ENCODE results near the gene TUBB3. TPM values are rescaled to one million over a fixed set of nuclear protein-coding genes. Genes with fewer than 3 reads are reported as not detected.

Gene TUBB3
- total RNA-seq, 1 experiment from 2014 or later: 456 TPM

DNA sequence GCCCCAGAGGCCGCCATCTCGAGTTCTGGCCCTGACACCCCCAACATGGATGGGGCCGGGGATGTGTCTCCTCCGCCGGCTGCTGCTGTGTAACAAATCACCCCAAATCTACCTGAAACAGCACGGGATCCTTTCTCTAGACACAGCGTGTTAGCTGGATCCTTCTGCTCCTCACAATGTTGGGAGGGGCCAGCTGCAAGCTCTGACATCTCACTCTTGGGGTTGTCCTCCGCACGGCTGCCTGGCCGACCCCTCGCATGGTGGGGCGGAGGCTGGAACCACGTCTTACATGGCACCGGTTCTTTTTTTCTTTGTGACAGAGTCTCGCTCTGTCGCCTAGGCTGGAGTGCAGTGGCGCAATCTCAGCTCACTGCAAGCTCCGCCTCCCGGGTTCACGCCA lies 13.8 kb downstream of the TUBB3 start:
- DNase-seq (ENCODE audit: low read depth): no peak

DNA sequence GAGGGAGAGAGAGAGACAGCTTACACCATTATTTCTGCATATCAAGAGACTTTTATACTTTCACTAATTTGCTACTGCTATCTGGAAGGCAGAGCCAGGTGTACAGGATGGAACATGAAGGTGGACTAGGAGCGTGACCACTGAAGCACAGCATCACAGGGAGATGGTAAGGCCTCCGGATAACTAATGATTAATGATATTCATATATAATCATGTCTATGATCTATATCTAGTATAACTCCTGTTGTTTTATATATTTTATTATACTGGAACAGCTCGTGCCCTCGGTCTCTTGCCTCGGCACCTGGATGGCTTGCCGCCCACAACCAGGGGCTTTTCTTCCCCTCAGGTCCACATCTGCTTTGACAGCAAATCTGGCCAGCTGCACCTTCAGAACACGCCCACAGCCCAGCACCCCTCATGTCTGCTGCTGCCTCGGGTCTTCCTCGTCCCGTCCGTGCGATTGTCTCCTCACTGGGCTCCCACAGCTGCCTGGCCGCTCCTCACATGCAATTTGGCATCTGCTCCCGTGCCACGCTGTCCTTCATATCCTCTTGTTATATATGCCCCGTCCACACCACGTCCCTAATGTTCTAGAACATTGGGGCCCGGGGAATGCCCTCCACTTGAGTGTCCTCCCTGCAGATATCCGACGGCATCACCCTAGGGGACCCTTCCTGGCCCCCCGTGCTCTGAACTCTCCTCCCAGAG lies 15.2 kb downstream of the TUBB3 start:
- no peak for DNase-seq (ENCODE audit: low read depth)

DNA sequence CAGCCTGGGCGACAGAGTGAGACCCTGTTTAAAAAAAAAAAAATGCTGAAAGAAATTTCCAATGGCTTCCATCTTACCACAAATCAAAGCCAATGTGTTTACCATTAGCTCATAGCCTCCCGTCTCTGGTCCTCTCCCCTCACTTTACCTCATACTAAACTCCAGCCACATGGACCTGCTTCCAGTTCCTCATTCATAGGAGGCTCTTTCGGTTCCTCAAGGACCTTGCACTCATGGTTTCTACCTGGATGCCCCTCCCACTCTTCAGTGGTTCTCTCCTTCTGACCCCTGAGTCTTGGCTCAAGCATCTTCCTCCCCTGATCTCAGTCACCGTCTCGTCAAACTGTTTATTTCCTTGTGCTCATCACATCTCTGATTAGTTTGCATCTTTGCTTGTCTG lies 21.6 kb downstream of the TUBB3 start:
- DNase-seq (ENCODE audit: low read depth): no peak

DNA sequence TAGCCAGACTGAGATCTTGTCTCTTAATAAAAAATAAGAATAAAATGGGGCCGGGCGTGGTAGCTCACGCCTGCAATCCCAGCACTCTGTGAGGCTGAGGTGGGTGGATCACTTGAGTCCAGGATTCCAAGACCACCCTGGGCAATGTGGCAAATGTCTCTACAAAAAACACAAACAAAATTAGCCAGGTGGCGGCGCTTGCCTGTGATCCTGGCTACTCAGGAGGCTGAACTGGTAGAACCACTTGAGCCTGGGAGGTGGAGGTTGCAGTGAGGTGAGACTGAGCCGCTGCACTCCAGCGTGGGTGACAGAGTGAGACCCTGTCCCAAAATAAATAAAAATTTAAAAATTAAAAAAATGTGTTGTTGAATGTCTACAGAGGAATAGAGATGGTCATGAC lies 22.5 kb downstream of the TUBB3 start:
- no peak for DNase-seq (ENCODE audit: low read depth)

DNA sequence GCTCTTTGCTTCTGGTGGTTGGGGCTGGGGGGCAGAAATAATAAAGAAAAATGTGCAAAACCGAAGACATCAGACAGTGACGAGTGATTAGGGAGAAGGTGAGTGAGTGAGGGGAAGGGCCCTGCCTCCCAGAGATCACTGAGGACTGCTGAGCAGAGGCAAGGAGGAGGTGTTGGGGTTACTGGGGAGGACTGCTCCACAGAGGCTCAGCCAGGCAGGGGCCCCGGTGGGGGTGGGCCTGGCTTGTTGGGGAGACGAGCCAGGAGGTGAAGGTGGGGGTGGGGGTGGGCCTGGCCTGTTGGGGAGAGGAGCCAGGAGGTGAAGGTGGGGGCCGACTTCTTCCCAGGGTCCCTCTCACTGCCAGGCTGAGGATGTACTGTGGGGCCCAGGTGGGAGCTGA lies 23.4 kb downstream of the TUBB3 start:
- DNase-seq (ENCODE audit: low read depth): no peak

DNA sequence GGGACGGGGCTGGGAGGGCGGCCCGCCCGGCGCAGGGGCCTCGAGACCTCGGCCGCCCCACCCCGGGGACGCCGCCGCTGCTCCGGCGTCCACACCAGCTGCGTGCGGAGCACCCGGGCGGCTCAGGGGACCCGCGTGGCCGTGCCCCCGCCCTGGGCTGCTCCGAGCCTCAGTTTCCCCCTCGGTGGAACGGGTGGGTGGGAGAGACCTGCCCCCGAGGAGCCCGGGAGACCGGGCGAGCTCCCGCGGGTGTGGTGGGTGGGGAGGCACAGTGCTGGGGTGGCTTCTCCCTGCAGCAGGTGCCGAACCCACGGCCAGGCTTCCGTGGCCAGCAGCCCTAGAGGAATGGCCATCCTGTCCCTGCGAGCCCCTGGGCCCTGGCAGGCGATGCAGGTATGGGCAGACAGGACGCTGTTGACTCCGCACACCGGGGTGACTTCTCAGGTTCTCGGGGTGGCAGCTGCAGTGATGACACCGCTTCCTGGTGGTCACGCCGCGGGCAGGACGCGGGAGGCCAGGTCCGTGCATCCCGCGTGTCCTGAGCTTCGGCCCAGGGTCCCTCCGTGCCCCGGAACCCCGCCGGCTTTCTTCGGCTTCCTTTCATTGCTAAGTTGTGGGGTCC lies 26.1 kb downstream of the TUBB3 start:
- no peak for DNase-seq (ENCODE audit: low read depth)

DNA sequence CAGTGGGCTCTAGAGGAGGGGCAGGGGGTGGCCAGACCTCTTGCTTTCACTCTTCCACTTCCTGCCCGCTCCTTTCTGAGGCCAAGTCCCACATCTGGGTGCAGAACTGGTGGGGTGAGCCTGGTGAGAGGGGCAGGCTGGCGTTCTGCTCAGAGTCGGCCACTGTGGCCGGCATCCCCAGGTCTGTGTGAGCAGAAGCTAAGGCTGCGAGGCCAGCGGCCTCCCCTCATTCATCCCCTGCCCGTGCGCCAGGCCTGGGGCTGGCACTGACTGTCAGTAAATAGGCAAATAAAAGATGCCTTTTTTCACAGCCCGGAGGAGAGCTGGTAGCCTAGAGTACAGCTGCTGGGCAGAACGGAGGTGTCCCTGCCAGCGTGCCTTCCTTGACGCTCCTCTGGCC lies 26.6 kb downstream of the TUBB3 start:
- no peak for DNase-seq (ENCODE audit: low read depth)

DNA sequence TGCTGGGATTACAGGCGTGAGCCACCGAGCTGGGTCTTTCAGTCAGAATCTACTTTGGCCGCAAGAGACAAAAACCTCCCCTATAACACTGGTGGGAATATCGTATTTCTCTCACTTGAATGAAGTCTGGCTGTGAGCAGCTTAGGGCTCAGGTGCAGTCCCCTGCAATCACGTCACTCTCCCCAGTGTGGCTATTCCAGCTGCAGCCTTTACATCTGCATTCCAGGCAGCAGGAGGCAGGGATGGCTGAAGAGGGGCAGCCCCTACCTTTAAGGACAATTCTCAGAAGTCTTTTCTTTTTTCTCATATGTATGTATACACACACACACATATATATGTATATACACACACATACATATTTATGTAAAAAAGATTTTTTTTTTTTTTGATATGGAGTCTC lies 28.4 kb downstream of the TUBB3 start:
- no peak for DNase-seq (ENCODE audit: low read depth)

DNA sequence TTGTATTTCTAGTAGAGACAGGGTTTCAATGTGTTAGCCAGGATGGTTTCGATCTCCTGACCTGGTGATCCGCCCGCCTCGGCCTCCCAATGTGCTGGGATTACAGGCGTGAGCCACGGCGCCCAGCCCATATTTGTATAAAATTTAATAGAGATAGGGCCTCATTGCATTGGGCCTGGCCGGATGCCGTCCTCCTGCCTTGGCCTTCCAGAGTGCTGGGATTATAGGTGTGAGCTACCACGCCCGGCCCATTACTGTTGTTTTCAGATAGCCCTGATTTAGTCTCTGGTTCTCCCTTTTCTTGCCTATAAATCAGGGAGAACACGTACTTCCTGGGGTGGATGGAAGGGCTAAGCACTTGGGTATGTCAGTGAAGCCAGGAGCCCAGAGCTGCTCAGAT lies 28.9 kb downstream of the TUBB3 start:
- no peak for DNase-seq (ENCODE audit: low read depth)

DNA sequence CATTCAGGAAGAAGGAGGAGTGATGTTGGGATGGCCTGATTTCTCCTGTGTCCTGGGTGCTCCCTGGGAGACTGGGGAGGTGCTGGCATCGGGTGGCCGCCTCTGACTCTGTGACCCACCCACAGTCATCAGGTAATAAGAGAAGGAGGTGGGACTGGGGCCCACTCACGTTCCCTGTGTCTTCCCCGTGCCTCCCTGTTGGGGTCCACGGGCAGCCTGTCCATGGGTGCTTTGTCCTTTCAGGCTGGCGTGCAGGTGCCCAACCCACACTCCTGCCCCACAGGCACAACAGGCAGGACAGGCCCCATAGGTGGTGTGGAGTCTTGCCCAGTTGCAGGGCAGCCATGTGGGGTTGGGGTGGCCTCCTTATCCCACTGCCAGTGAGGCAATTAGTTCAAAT lies 29.4 kb downstream of the TUBB3 start:
- no peak for DNase-seq (ENCODE audit: low read depth)

DNA sequence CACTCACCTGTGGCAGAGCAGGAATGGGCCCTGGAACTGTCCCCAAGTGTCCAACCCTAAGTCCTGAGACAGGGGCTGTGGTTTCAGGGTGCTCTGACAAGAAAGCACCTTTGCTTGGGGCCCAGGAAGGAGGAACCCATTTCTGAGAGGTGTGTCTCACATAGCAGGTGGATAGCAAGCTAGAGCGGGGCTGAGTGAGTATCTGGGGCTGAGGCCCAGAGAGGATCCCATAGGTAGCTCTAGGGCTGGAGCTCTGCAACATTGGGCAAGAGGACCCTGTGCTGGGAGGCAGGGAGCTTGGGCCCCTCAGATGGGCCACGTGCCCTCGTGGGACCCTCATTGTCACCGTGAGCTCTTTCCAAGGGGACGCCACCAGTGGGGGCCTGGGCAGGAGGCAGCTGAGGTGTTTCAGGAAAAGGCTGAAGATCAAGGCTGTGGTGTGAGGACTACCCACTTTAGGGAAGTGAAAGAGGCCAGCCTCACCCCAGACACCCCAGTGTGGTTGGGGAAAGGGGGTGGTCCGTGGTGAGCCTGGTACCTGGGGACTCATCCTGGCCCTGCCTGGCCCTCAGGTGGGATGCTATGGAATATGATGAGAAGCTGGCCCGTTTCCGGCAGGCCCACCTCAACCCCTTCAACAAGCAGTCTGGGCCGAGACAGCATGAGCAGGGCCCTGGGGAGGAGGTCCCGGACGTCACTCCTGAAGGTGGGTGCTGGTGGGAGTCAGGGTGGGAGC lies 30.7 kb downstream of the TUBB3 start:
- no peak for DNase-seq (ENCODE audit: low read depth)

DNA sequence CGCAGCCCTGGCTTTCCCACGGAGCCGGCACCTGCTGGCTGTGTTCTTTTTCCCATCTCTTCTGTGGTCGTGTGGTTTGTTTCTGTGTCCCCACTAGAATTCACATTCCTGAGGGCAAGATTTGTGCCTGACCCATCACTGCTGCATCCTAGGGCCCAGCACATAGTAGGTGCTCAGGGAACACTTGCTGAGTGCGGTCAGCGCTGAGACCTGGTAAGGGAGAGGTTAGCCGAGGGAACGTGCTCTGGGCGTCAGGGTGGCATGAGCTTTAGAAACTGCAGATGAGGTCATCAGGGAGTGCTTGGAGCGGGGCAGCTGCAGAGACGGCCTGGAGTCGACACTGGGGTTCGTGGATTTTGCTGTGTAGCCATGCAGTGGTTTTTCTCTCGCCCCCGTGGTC lies 31.3 kb downstream of the TUBB3 start:
- DNase-seq (ENCODE audit: low read depth): no peak

DNA sequence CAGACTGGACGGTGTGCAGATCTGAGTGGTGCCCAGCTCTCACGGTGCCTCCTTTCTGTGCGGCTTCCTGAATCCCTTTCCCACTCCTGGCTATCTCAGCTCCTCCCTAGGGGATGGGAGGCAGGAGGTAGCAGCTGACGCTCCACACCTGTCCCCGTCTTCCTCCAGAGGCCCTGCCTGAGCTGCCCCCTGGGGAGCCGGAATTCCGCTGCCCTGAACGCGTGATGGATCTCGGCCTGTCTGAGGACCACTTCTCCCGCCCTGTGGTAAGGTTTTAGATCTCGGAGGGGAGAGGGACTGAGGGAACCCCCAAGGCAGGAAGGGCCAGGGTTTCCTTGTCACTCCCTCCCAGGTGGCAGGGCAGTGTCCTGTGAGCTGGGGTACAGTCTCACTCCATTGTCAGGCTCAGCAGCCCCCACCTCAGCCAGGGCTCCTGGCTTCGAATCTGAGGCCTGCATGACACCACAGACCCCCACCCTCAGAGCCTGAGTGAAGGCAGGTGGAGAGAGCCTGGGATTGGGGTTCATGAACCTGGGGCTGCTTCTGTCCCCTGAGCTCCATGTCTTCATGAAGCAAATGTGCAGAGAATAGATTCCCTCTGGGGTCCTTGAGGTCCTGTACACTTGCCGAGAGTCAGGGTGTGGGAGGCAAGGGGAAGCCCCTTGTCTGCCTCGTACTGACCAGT lies 32.0 kb downstream of the TUBB3 start:
- DNase-seq (ENCODE audit: low read depth): no peak

DNA sequence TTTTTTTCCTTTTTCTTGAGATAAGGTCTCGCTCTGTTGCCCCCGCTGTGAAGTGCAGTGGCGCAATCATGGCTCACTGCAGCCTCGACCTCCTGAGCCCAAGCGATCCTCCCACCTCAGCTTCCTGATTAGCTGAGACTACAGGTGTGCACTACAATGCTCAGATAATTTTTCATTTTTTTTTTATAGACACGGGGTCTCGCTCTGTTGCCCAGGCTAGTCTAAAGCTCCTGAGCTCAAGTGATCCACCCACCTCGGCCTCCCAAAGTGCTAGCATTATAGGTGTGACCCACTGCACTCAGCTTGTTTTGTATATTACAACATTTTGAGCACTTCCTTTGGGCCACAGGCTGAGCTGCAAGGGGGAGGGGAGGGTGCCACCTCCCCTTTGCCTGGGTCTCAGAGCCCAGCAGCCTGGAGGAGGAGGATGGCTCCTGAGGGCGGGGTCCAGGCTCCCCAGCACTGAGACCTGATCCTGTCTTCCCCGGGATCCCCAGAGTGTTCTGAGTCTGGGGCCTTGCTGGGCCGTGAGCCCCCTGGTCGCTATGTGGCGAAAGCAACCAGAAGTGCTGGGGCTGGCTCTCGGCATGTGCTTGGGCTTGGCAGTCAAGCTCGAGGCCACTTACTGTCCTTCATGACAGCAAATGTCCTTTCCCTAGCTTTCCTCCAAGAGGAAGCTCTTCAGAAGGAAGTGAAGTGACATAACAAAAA lies 33.5 kb downstream of the TUBB3 start:
- no peak for DNase-seq (ENCODE audit: low read depth)

DNA sequence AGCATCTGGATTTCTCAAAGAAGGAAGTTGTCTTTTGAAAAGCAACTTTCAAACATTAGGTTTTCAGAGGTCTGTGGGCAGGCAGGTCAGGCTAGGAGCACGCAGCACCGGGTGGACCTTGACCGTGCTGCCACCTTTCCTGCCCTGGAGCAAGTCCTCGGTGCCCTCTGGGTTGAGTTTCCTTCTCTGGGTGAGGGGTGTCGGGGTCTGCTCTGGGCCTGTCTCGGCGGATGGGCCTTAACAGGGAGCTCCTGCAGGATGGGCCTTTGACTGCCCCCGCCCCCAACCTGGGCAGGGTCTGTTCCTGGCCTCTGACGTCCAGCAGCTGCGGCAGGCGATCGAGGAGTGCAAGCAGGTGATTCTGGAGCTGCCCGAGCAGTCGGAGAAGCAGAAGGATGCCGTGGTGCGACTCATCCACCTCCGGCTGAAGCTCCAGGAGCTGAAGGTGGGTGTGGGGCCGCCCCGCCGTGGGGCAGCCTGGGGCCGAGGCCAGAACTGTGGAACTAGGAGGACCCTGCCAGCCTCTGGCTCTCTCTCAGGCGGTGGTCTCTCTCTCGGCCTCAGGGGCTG lies 34.2 kb downstream of the TUBB3 start:
- no peak for DNase-seq (ENCODE audit: low read depth)

DNA sequence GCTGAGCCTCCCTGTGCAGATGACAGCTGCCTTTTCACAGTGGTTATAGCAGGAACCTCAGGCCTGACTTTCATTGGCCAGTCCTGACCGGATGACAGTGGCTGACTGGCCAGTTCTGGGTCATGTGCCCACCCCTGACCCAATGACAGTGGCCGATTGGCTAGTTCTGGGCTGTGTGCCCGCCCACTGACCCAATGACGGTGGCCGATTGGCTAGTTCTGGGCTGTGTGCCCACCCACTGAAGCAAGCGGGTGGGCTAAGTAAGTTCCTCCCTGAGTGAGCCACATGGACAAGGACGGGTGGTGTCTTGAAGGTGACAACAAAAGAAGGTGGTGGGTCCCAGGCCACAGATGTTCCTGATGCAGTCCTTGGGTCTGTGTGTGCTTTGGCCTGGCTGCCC lies 34.9 kb downstream of the TUBB3 start:
- peak; percentile 61 for DNase-seq (ENCODE audit: low read depth)

DNA sequence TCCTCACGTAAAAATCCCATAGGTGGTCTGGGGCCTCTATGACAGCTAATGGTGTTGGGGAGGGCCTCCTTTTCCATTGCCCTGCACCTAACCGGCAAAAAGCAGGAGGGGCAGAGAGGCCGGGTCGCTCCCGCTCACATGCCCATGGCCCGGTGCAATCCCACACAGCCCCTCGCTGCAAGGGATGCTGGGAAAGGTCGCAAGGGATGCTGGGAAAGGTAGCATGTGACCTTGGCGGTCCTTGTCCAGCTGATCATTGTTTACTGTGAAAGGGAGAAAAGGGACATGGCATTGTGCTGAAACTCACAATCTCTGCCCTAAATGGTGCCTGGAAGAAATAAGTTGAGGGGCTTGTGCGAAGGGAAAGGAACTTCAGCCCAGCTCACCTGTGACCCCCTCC lies 35.5 kb downstream of the TUBB3 start:
- DNase-seq (ENCODE audit: low read depth): no peak

DNA sequence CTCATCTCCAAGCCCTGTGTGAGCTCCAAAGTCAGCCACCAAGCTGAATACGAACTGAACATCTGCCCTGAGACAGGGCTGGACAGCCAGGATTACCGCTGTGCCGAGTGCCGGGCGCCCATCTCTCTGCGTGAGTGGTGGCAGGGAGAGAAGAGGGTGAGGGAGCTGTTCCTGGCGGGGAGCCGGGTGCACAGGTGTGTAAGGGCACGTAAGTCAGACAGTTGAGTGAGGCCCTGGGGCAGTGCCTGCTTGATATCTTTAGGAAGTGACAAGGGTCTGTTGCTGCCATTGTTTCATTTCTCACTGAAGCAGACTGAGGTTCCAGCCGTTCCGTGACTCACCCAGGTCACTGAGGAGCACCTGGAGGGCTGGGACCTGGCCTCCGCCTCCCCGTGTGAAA lies 37.8 kb downstream of the TUBB3 start:
- no peak for DNase-seq (ENCODE audit: low read depth)

DNA sequence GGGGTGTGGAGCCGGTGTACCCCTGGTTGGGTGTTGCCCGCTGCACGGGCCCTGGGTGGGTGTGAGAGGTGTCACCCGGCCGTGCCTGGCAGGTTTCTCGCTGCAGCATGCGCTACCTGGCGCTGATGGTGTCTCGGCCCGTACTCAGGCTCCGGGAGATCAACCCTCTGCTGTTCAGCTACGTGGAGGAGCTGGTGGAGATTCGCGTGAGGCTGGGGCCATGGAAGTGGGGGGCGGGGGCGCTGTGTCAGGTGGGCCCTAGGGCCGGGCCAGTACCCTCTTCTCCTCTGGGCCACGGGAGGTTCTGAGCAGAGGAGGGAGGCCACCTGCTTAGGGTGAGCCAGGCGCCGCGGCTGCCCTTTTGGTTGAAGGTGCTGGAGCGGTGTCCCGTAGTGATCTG lies 38.8 kb downstream of the TUBB3 start:
- no peak for DNase-seq (ENCODE audit: low read depth)

DNA sequence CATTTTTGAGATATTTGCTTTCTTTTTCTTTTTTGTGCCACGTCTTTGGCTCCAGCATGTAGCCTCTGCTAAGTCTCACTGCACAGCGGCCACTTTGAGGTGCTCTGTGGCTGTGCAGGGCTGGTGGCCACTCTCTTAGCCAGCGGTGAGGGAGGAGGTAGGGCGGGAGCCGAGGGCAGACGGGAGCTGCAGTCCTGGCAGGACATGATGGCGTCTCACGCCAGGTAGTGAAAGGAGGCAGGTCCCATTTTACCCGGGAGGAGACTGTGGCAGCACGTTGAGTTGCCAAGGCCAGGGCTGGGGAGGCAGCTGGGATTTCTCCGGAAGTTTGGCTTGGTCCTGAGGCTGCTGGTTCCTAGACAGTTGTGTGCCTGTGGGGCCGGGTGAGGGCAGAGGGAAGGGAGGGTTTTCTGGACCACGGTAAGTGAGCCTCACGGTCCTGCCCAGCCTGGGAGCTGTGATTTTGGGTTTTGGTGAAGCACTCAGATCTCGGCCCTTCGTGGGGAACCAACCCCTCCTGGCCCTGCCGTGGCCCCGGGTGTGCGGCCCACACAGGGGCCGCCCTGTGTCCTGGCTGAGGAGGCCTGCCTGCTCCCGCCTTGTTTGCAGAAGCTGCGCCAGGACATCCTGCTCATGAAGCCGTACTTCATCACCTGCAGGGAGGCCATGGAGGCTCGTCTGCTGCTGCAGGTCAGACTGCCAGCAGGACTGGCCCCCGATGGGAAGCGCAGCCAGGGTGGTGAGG lies 39.8 kb downstream of the TUBB3 start:
- no peak for DNase-seq (ENCODE audit: low read depth)

DNA sequence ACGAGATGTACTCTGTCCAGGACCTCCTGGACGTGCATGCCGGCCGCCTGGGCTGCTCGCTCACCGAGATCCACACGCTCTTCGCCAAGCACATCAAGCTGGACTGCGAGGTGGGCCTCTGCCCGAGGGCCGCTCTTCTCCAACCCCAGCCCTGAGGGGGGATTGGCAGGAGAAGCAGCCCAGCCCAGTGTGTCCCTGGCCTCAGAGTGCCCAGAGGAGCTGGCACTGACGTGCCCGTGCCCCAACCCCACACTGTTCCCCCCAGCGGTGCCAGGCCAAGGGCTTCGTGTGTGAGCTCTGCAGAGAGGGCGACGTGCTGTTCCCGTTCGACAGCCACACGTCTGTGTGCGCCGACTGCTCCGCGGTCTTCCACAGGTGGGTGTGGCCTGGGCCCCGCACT lies 41.1 kb downstream of the TUBB3 start:
- DNase-seq (ENCODE audit: low read depth): no peak

All from HT1080 (cell line).